ENCODE results near the gene GKN1. TPM values are rescaled to one million over a fixed set of nuclear protein-coding genes. Genes with fewer than 3 reads are reported as not detected.
"Not testable (repeated sequence)": the region's sequence is repeated elsewhere in the genome, so short reads cannot be mapped to it uniquely, and the experiment has no call there.

Gene GKN1
- polyA plus RNA-seq, 3 donors from 2014 or later, result not detected

- Mint-ChIP-seq H3K9me3 (no peaks in the 10 kb centered on the region), H3K36me3 (no peaks in the 10 kb centered on the region), H3K4me1 (no peaks in the 10 kb centered on the region), H3K27ac (no peak overlapping the region), H3K27me3 (ENCODE audit: low read depth in 3 of 3) (peaks cover 6 to 22% (median 11%) of the 10 kb centered on the region in 3 donors), H3K4me3 (no peak overlapping the region)
- DNase-seq, result no peak
Observed at GRCh38 chr2:68942827-68943226, 31.6 kb upstream of the GKN1 start.

DNA sequence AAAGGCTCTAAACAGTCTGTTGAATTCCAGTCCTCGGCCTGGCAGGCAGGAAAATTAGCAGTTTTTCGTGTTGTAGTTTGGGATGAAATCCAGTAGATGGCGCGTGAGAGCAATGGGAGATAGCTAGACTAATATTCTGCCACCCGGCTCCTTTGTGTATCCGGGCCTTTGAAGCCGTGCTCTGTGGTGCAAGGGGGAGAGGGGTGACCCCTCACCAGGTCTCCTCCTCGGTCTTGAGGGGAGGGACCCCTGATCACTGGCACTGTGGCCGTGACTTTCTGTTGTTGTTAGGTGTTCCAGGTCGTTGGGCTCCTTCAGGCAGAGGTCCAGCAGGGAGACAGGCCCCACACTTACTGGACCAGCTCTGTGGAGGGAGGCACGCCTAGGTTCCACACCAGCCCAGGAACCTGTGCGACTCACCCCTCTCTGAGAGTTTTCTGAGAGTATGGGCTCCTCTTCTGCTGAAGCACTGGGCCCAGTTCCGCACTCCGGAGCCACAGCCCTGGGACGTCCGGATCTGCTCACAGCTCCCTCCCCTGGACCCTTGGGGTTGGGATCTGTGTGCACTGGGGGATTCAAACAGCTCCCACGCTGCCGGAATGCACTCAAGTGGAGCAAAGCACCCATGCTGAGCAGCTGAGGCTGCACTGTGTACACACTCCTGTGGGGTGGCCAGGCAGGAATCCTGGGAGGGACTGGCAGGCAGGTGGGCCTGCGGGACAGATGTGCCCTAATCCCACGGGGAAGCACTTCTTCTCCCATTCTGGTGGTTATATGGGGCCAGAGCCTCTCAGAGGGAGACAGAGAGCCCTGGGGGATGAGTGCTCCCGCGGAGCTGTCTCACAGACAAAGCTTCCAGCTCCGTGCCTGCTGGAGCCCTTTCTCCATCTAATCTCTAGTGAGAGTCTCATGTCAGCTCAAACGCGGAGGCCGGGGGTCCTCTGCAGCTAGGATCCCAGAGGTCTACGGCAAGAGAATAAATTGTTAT, 30.6 kb upstream of the GKN1 start:
- Mint-ChIP-seq H3K36me3 (no peaks in the 10 kb centered on the region), H3K27me3 (ENCODE audit: low read depth in 3 of 3) (peaks cover 4 to 24% (median 15%) of the 10 kb centered on the region in 3 donors), H3K4me1 (no peaks in the 10 kb centered on the region), H3K9me3 (no peaks in the 10 kb centered on the region), H3K27ac (no peak overlapping the region), H3K4me3 (no peak overlapping the region)
- DNase-seq, result peak; percentile 35 to 49 (median 47)

- DNase-seq, result no peak
- Mint-ChIP-seq H3K4me1 (no peaks in the 10 kb centered on the region), H3K9me3 (no peaks in the 10 kb centered on the region), H3K27me3 (ENCODE audit: low read depth in 3 of 3) (peaks cover 5 to 21% (median 12%) of the 10 kb centered on the region in 3 donors), H3K27ac (no peak overlapping the region), H3K36me3 (no peaks in the 10 kb centered on the region), H3K4me3 (no peak overlapping the region)
Observed at GRCh38 chr2:68946117-68946516, 28.3 kb upstream of the GKN1 start.

- Mint-ChIP-seq H3K4me3 (no peak overlapping the region), H3K9me3 (no peaks in the 10 kb centered on the region), H3K27me3 (ENCODE audit: low read depth in 3 of 3) (peaks cover 2 to 20% (median 9%) of the 10 kb centered on the region in 3 donors), H3K4me1 (no peaks in the 10 kb centered on the region), H3K27ac (no peak overlapping the region), H3K36me3 (no peaks in the 10 kb centered on the region)
- DNase-seq, result no peak
Observed at GRCh38 chr2:68948710-68949109, 25.7 kb upstream of the GKN1 start.

DNA sequence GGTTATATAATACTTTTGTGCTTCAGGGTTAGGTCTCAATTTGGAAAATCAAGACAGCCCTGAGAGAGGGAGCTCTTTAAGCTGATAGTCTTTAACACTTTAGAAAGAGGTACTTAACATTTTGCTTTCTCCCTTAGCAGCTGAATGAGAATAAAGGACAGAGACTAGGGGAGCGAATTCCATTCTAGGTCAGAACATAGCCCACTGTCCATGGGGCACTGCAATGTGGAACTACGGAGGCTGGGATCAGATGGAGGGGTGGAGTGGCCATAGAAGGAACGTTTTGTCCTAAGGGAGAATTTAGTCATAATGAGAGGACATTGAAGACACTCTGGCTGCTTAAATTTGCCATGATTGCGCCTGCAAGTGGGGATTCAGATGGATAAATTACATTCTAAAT, 22.5 kb upstream of the GKN1 start:
- DNase-seq, result no peak
- no peaks in the 10 kb centered on the region for H3K9me3 Mint-ChIP-seq
- H3K4me1 Mint-ChIP-seq, result no peaks in the 10 kb centered on the region
- H3K36me3 Mint-ChIP-seq, result no peaks in the 10 kb centered on the region
- peaks cover 4 to 20% (median 7%) of the 10 kb centered on the region in 3 donors for H3K27me3 Mint-ChIP-seq (ENCODE audit: low read depth in 3 of 3)
- H3K27ac Mint-ChIP-seq, result no peak overlapping the region
- H3K4me3 Mint-ChIP-seq, result no peak overlapping the region

DNA sequence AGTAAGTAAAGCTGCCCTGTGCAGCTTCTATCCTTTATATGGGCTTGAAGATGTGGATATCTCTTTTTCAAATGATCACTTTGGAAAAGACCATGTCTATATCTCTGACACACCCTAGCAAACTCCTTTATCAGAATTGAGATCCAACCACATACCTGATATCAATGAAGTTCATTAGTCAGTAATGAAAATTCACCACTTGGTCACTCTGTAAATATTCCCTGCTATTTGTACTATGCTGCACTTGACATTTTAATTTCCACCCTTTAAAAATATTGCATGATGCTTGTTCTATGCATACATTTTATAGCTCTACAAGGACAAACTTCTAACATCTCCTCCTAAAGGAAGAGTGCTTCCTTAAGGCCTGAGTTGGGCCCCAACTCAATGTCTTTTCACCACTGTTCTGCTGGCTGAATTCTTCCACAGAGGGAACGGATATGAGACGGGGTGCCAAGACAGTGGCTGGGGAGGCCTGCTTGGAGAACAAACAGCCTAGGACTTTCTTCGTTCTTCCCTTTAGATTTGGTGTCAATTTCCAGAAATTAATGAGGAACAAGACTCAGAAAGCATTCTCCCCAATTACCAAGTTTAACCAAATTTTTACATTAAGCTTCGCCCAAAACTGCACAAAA, 21.4 kb upstream of the GKN1 start, which contains the start of gene GKN2:
GKN2 (minus strand) TSS at position 7 of the 635 bp plus-strand sequence. CDS start 32 bp downstream, outside the sequence.
- no peak for DNase-seq
- H3K4me1 Mint-ChIP-seq, result no peaks in the 10 kb centered on the region
- H3K4me3 Mint-ChIP-seq, result no peak within 1 kb of the TSS
- H3K27me3 Mint-ChIP-seq (ENCODE audit: low read depth in 3 of 3), result peaks cover 4 to 22% (median 7%) of the 10 kb centered on the region in 3 donors
- H3K9me3 Mint-ChIP-seq, result no peaks in the 10 kb centered on the region
- no peaks in the 10 kb centered on the region for H3K36me3 Mint-ChIP-seq
- no peak within 1 kb of the TSS for H3K27ac Mint-ChIP-seq

GRCh38 chr2:68955432-68955831, 19.0 kb upstream of the GKN1 start:
- not testable (repeated sequence) for H3K4me1 Mint-ChIP-seq, H3K9me3 Mint-ChIP-seq, DNase-seq, H3K4me3 Mint-ChIP-seq, H3K27ac Mint-ChIP-seq, H3K36me3 Mint-ChIP-seq
- peaks cover 0 to 14% (median 5%) of the 10 kb centered on the region in 3 donors for H3K27me3 Mint-ChIP-seq (ENCODE audit: low read depth in 3 of 3)

DNA sequence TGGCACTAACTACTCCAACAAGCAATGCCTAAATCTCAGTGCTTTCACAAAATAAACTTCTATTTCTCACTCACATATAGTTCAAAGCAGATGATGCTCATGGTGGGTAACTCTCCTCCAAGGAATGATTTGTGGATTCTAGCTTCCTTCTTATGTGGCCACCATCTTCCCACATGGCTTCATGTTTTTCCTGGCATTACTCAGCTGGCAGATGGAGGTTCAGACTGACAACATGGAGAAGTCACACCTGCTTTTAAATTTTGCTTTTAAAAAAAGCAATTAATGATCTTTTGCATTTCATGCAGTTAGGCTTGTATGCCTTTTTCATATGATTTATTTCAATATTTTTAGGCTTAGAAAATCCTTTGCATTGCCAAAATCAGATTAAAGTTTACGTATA, 15.4 kb upstream of the GKN1 start:
- Mint-ChIP-seq H3K36me3 (no peaks in the 10 kb centered on the region), H3K27me3 (ENCODE audit: low read depth in 3 of 3) (peaks cover 0 to 23% (median 7%) of the 10 kb centered on the region in 3 donors), H3K9me3 (no peaks in the 10 kb centered on the region), H3K4me1 (no peaks in the 10 kb centered on the region), H3K4me3 (no peak overlapping the region), H3K27ac (no peak overlapping the region)
- DNase-seq, result no peak

- Mint-ChIP-seq H3K27ac (no peak overlapping the region), H3K4me3 (no peak overlapping the region), H3K27me3 (ENCODE audit: low read depth in 3 of 3) (peaks cover 4 to 19% (median 5%) of the 10 kb centered on the region in 3 donors), H3K36me3 (no peaks in the 10 kb centered on the region), H3K9me3 (peaks cover 0 to 2% (median 0%) of the 10 kb centered on the region in 6 donors), H3K4me1 (no peaks in the 10 kb centered on the region)
- DNase-seq, result no peak
Observed at GRCh38 chr2:68961380-68961779, 13.1 kb upstream of the GKN1 start.

DNA sequence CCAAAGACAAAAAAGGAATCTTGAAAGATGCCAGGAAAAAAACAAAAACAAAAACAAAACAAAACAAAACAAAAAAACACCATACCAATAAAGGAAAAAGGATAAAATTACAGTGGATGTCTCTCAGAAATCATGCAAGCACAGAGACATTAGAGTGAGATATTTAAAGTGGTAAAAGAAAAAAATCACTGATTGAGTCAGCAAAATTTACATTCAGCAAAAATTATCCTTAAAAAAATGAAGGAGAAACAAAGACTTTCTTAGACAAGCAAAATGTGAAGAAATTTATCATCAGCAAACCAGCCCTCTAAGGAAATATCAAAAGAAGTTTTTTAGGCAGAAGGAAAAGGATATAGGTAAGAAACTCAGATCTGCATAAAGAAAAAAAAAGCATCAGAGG, 10.2 kb upstream of the GKN1 start:
- H3K36me3 Mint-ChIP-seq, result no peaks in the 10 kb centered on the region
- H3K27ac Mint-ChIP-seq, result no peak overlapping the region
- DNase-seq, result no peak
- H3K4me3 Mint-ChIP-seq, result no peak overlapping the region
- peaks cover 0 to 4% (median 0%) of the 10 kb centered on the region in 6 donors for H3K9me3 Mint-ChIP-seq
- peaks cover 4 to 14% (median 11%) of the 10 kb centered on the region in 3 donors for H3K27me3 Mint-ChIP-seq (ENCODE audit: low read depth in 3 of 3)
- no peaks in the 10 kb centered on the region for H3K4me1 Mint-ChIP-seq

DNA sequence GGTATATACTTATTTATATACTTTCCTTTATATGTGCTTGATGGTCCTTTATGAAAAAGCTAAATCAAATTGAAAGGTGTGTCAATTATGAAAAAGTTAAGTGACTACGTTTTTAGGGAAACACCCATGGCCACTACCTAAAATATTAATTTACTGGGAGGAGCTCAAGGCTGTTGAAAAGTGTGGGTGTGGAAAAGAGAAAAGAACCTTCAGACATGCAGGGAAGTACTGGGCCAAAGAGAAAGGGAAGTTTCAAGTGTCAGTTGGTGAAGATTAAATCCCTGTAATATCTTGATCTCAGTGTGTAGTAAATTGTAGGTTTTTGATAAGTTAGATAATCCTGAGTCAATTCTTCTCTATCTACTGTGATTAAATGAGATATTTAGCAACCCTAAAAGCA, 6.2 kb upstream of the GKN1 start:
- no peak for DNase-seq
- no peak overlapping the region for H3K27ac Mint-ChIP-seq
- no peaks in the 10 kb centered on the region for H3K4me1 Mint-ChIP-seq
- H3K27me3 Mint-ChIP-seq (ENCODE audit: low read depth in 3 of 3), result peaks cover 4 to 13% (median 5%) of the 10 kb centered on the region in 3 donors
- no peak overlapping the region for H3K4me3 Mint-ChIP-seq
- no peaks in the 10 kb centered on the region for H3K36me3 Mint-ChIP-seq
- H3K9me3 Mint-ChIP-seq, result peaks cover 0 to 4% (median 0%) of the 10 kb centered on the region in 6 donors

DNA sequence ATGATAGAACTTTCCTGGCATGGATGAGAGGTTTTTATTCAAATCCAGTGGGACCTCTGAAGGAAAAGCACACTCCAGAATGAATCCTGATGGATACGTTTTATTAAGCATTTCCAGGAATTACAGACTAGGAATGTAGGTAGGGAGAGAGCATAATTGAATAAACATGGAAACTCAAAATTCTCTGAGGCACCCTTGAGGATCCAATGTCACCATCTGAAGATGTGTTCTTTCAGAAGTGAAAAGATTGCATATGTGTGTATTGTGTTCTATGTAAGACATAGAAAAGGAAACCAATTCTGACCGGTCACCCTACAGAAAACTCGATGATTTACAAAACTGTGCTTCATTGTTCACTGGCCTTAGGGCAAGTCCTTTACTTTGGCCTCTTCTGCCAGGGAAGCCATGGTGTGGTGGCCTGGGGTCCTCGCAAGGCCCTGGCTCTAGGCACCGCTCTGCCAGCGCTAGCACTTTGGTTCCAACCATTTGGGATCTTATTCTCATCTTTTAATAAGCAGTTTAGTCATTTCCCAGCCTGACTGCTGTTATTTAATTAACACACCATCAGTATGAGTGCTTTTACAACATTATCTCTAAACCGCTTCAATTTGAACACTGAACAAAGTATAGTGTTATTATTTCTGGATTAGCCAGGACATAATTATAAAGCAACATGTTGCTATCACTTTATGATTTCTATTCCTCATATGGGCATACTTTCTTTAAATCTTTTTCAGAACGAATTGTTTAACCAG, 4.5 kb upstream of the GKN1 start:
- Mint-ChIP-seq H3K27me3 (ENCODE audit: low read depth in 3 of 3) (peaks cover 4 to 8% (median 5%) of the 10 kb centered on the region in 3 donors), H3K9me3 (peaks cover 0 to 5% (median 0%) of the 10 kb centered on the region in 6 donors), H3K4me1 (no peaks in the 10 kb centered on the region), H3K36me3 (no peaks in the 10 kb centered on the region), H3K27ac (no peak overlapping the region), H3K4me3 (no peak overlapping the region)
- no peak for DNase-seq

GRCh38 chr2:68970566-68971265, 3.7 kb upstream of the GKN1 start:
- Mint-ChIP-seq H3K4me1 (no peaks in the 10 kb centered on the region), H3K4me3 (no peak overlapping the region), H3K27me3 (ENCODE audit: low read depth in 3 of 3) (peaks cover 7 to 9% (median 8%) of the 10 kb centered on the region in 3 donors), H3K36me3 (no peaks in the 10 kb centered on the region), H3K27ac (no peak overlapping the region), H3K9me3 (peaks cover 0 to 5% (median 0%) of the 10 kb centered on the region in 6 donors)
- DNase-seq, result no peak

Measured in immature natural killer cell (primary cell).